NK-92 treated with Interleukin-12 subunit alpha and Interleukin-12 subunit beta, amount 100 ng/mL, for 24 hours (cell line): ENCODE measurements around the gene DSEL.

Experiments used
- DNase-seq: peaks from one replicate; lab custom pipeline; 2025; lab: John Stamatoyannopoulos, UW

Gene DSEL

GRCh38 chr18:67500522-67501205 lies 15.9 kb downstream of the DSEL start:
- no peak for DNase-seq

GRCh38 chr18:67496469-67496868 lies 20.1 kb downstream of the DSEL start:
- no peak for DNase-seq

- DNase-seq = no peak
Measured at GRCh38 chr18:67486534-67486933, 30.0 kb downstream of the DSEL start.

GRCh38 chr18:67485655-67486054 lies 30.9 kb downstream of the DSEL start:
- DNase-seq = no peak

GRCh38 chr18:67484458-67484857 lies 32.1 kb downstream of the DSEL start:
- no peak for DNase-seq

- DNase-seq = no peak
Measured at GRCh38 chr18:67483952-67484351, 32.6 kb downstream of the DSEL start.

GRCh38 chr18:67483237-67483636 lies 33.3 kb downstream of the DSEL start:
- DNase-seq = no peak

GRCh38 chr18:67478249-67478648 lies 38.3 kb downstream of the DSEL start:
- DNase-seq = no peak

GRCh38 chr18:67477522-67477921 lies 39.0 kb downstream of the DSEL start:
- DNase-seq = no peak

- no peak for DNase-seq
Measured at GRCh38 chr18:67476585-67476984, 39.9 kb downstream of the DSEL start.

GRCh38 chr18:67475673-67476072 lies 40.8 kb downstream of the DSEL start:
- no peak for DNase-seq

GRCh38 chr18:67468038-67468437 lies 48.5 kb downstream of the DSEL start:
- DNase-seq = no peak

GRCh38 chr18:67467188-67467587 lies 49.3 kb downstream of the DSEL start:
- no peak for DNase-seq

GRCh38 chr18:67464499-67464898 lies 52.0 kb downstream of the DSEL start:
- no peak for DNase-seq

- DNase-seq = no peak
Measured at GRCh38 chr18:67463829-67464228, 52.7 kb downstream of the DSEL start.

GRCh38 chr18:67456711-67457110 lies 59.8 kb downstream of the DSEL start:
- DNase-seq = no peak
